SK-N-SH (cell line): ENCODE results near the gene RPP14.

Experiments used
- CTCF ChIP-seq: fragments of 200-600 bp; sonication (generic); IDR thresholded peaks from 2 replicates; pipeline ENCODE4 v1.6.1; 2017; ENCODE audit warnings: antibody characterized with exemption, mild to moderate bottlenecking, moderate library complexity
- EP300 ChIP-seq, 2 experiments: IDR thresholded peaks; 2 replicates each; pipeline versions ENCODE4 v1.4.0 to v1.6.1; 2012; ENCODE audit warnings: borderline replicate concordance in 1 of 2, low read depth in 1 of 2, low read length in 1 of 2
- POLR2AphosphoS5 ChIP-seq: IDR thresholded peaks from 2 replicates; pipeline ENCODE4 v1.6.1; 2012; ENCODE audit warnings: low read depth, low read length
- RFX5 ChIP-seq: IDR thresholded peaks from 2 replicates; pipeline ENCODE4 v1.6.1; 2012; ENCODE audit warnings: mild to moderate bottlenecking, improper control_type of control experiment, low read length
- TAF1 ChIP-seq: IDR thresholded peaks from 2 replicates; pipeline ENCODE4 v1.6.1; 2012; ENCODE audit warnings: low read depth, mild to moderate bottlenecking, low read length, moderate library complexity, borderline replicate concordance
- YY1 ChIP-seq: IDR thresholded peaks from 2 replicates; pipeline ENCODE4 v1.4.0; 2012; ENCODE audit warnings: low read depth, mild to moderate bottlenecking
- ZBTB33 ChIP-seq: IDR thresholded peaks from 2 replicates; pipeline ENCODE4 v1.4.0; 2012; ENCODE audit warnings: low read depth, borderline replicate concordance

- TF ChIP-seq EP300 (IDR thresholded peaks at IDR 0.05; ENCODE audit: borderline replicate concordance in 1 of 2, low read depth in 1 of 2, low read length in 1 of 2) (no peak), POLR2AphosphoS5 (no peak), YY1 (no peak), ZBTB33 (no peak), CTCF (no peak), RFX5 (no peak), TAF1 (no peak)
These were observed 63.0 kb downstream of the RPP14 start for GRCh38 chr3:58369038-58369437.
